ENCODE measurements around the gene KAT2B. TPM values are rescaled to one million over a fixed set of nuclear protein-coding genes. Genes with fewer than 3 reads are reported as not detected.

KAT2B gene
- total RNA-seq, 1 donor from 2014 or later: 13.6 TPM

DNA sequence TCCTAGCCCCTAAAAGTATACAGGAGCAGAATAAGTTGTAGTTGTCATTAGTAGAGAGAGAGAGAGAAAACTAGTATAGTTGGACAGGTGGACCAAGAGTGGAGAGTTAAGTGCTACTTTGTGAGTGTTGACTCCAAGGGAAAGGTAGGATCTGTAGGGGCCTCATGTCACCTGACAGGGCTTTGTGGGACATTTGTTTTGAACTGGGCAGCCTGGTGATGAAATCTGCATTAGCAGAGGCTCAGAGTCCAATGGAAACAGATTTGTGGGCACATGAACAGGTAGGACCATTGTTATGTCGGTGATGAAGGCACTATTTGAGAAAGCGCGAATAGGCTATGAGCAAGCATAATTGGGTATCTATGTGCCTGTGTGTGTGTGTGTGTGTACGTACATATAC is 102.3 kb downstream of the KAT2B start:
- H3K27ac Mint-ChIP-seq (ENCODE audit: unreplicated experiment): no peak overlapping the region

DNA sequence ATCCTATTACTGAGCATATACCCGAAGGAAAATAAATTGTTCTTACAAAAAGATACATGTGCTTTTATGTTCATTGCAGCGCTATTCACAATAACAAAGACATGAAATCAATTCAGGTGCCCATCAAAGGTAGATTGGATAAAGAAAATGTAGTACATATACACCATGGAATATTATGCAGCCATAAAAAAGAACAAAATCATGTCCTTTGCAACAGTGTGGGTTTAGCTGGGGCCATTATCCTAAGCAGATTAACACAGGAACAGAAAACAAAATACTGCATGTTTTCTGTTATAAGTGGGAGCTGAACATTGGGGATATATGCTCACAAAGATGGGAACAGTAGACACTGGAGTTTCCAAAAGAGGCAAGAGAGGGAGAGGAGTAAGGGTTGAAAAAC is 103.3 kb downstream of the KAT2B start:
- Mint-ChIP-seq H3K4me1 (ENCODE audit: low read depth, unreplicated experiment) (peaks cover 8% of the 10 kb centered on the region), H3K9me3 (ENCODE audit: unreplicated experiment) (no peaks in the 10 kb centered on the region), H3K36me3 (ENCODE audit: unreplicated experiment) (no peaks in the 10 kb centered on the region), H3K4me3 (ENCODE audit: unreplicated experiment) (no peak overlapping the region), H3K27ac (ENCODE audit: unreplicated experiment) (no peak overlapping the region), H3K27me3 (ENCODE audit: unreplicated experiment) (peaks cover 3% of the 10 kb centered on the region)
- no peak for DNase-seq
- TF ChIP-seq, protein P1, sequence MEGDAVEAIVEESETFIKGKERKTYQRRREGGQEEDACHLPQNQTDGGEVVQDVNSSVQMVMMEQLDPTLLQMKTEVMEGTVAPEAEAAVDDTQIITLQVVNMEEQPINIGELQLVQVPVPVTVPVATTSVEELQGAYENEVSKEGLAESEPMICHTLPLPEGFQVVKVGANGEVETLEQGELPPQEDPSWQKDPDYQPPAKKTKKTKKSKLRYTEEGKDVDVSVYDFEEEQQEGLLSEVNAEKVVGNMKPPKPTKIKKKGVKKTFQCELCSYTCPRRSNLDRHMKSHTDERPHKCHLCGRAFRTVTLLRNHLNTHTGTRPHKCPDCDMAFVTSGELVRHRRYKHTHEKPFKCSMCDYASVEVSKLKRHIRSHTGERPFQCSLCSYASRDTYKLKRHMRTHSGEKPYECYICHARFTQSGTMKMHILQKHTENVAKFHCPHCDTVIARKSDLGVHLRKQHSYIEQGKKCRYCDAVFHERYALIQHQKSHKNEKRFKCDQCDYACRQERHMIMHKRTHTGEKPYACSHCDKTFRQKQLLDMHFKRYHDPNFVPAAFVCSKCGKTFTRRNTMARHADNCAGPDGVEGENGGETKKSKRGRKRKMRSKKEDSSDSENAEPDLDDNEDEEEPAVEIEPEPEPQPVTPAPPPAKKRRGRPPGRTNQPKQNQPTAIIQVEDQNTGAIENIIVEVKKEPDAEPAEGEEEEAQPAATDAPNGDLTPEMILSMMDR (IDR thresholded peaks at IDR 0.05; ENCODE audit: partially characterized antibody, unreplicated experiment): no peak

More for the DNA sequence above, 102.3 kb downstream of the KAT2B start:
- Mint-ChIP-seq H3K36me3 (ENCODE audit: unreplicated experiment) (no peaks in the 10 kb centered on the region), H3K27me3 (ENCODE audit: unreplicated experiment) (peaks cover 3% of the 10 kb centered on the region), H3K9me3 (ENCODE audit: unreplicated experiment) (no peaks in the 10 kb centered on the region), H3K4me3 (ENCODE audit: unreplicated experiment) (no peak overlapping the region), H3K4me1 (ENCODE audit: low read depth, unreplicated experiment) (peaks cover 6% of the 10 kb centered on the region)
- no peak for DNase-seq
- TF ChIP-seq, protein P1 (IDR thresholded peaks at IDR 0.05; ENCODE audit: partially characterized antibody, unreplicated experiment): no peak

DNA sequence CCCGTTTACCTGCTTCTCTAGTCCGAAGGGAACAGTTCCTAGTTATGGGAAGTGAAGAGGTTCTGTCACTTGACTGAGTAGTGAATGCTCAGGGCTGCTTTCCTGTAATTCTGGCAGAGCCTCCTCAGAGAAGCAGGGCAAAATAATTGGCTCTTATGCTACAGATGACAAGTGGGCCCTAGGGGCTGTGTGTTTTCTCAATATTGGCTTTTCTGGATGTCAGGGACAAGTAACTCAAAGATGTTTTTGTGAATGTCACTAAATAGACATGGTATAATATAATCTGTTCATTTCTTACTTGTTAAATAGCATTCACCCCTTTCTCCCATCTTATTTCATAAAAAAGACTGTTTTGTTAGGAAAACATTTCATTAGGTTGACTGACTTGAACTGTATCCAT is 105.6 kb downstream of the KAT2B start:
- TF ChIP-seq, protein P1 (IDR thresholded peaks at IDR 0.05; ENCODE audit: partially characterized antibody, unreplicated experiment): no peak
- Mint-ChIP-seq H3K27me3 (ENCODE audit: unreplicated experiment) (peaks cover 3% of the 10 kb centered on the region), H3K27ac (ENCODE audit: unreplicated experiment) (no peak overlapping the region), H3K4me1 (ENCODE audit: low read depth, unreplicated experiment) (peaks cover 7% of the 10 kb centered on the region), H3K4me3 (ENCODE audit: unreplicated experiment) (no peak overlapping the region), H3K9me3 (ENCODE audit: unreplicated experiment) (no peaks in the 10 kb centered on the region), H3K36me3 (ENCODE audit: unreplicated experiment) (no peaks in the 10 kb centered on the region)
- DNase-seq: no peak

DNA sequence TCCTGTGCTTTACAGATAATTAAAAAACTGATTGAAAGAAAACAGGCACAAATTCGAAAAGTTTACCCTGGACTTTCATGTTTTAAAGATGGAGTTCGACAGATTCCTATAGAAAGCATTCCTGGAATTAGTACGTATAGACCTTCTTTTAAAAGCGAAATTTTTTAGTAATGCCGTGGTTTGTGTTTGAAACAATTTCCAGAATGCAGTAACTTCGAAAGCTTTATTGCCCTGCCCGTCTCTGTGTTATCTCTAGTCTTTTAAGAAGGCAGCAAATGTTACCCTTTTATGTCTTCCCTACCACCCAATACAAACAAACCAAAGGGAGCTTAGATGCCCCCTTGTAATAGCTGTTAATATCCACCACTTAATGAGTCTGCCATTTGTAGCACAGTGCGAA is 106.1 kb downstream of the KAT2B start:
- no peak for DNase-seq
- Mint-ChIP-seq H3K36me3 (ENCODE audit: unreplicated experiment) (no peaks in the 10 kb centered on the region), H3K9me3 (ENCODE audit: unreplicated experiment) (no peaks in the 10 kb centered on the region), H3K4me1 (ENCODE audit: low read depth, unreplicated experiment) (peaks cover 4% of the 10 kb centered on the region), H3K27me3 (ENCODE audit: unreplicated experiment) (peaks cover 3% of the 10 kb centered on the region), H3K27ac (ENCODE audit: unreplicated experiment) (no peak overlapping the region), H3K4me3 (ENCODE audit: unreplicated experiment) (no peak overlapping the region)
- TF ChIP-seq, protein P1 (IDR thresholded peaks at IDR 0.05; ENCODE audit: partially characterized antibody, unreplicated experiment): no peak

DNA sequence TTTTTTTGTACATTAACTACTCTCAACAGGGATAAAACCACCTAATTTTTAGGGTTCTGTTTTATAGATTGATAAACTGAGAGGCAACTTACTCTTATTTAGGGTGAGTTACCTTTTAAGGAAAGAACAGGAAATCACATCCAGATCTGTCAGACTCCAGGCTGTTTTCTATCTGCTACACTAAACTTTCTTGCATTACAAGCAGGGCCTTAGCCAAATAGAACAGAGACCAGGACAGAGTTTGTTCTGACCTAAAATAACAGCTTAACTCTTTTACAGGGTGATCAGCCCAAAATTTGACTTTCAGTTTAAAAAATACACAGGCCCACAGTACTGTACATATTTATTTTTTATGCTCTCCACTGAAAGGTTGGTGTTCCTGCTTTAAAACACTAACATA is 107.1 kb downstream of the KAT2B start:
- TF ChIP-seq, protein P1 (IDR thresholded peaks at IDR 0.05; ENCODE audit: partially characterized antibody, unreplicated experiment): no peak
- H3K4me1 Mint-ChIP-seq (ENCODE audit: low read depth, unreplicated experiment): peaks cover 6% of the 10 kb centered on the region
- no peak overlapping the region for H3K4me3 Mint-ChIP-seq (ENCODE audit: unreplicated experiment)
- H3K36me3 Mint-ChIP-seq (ENCODE audit: unreplicated experiment): no peaks in the 10 kb centered on the region
- H3K27me3 Mint-ChIP-seq (ENCODE audit: unreplicated experiment): no peaks in the 10 kb centered on the region
- no peak overlapping the region for H3K27ac Mint-ChIP-seq (ENCODE audit: unreplicated experiment)
- no peak for DNase-seq
- H3K9me3 Mint-ChIP-seq (ENCODE audit: unreplicated experiment): no peaks in the 10 kb centered on the region
